SH-SY5Y (cell line): ENCODE data around the gene ONECUT3.

Experiments
- GATA2 ChIP-seq: IDR thresholded peaks from 2 replicates; pipeline ENCODE4 v1.6.1; 2011; ENCODE audit warnings: mild to moderate bottlenecking, low read depth, low read length
- GATA3 ChIP-seq: IDR thresholded peaks from 2 replicates; pipeline ENCODE4 v1.6.1; 2011; ENCODE audit warnings: low read depth, mild to moderate bottlenecking, low read length, moderate library complexity

GRCh38 chr19:1713170-1713569 is 40.1 kb upstream of the ONECUT3 start:
- TF ChIP-seq GATA2: no peak
- no peak for TF ChIP-seq GATA3
